ENCODE measurements around the gene ZFHX3.

The ZFHX3 gene

DNA sequence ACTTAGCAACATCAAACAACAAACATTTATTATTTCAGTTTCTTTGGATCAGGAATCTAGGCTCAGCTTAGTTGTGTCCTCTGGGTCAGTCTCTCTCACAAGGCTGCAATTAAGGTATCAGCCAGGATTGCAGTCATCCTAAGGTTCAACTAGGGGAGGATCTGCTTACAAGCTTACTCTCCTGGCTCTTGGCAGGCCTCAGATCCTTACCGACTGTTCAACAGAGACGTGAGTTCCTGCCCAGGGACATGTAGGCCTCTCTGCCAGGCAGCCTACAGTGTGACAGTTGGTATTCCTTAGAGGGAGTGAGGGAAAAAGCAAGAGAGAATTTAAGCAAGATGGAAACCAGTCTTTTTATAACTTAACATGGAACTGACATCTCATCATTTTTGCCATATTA lies 294.0 kb downstream of the ZFHX3 start:
- H3K4me1 ChIP-seq: no peaks in the 10 kb centered on the region

DNA sequence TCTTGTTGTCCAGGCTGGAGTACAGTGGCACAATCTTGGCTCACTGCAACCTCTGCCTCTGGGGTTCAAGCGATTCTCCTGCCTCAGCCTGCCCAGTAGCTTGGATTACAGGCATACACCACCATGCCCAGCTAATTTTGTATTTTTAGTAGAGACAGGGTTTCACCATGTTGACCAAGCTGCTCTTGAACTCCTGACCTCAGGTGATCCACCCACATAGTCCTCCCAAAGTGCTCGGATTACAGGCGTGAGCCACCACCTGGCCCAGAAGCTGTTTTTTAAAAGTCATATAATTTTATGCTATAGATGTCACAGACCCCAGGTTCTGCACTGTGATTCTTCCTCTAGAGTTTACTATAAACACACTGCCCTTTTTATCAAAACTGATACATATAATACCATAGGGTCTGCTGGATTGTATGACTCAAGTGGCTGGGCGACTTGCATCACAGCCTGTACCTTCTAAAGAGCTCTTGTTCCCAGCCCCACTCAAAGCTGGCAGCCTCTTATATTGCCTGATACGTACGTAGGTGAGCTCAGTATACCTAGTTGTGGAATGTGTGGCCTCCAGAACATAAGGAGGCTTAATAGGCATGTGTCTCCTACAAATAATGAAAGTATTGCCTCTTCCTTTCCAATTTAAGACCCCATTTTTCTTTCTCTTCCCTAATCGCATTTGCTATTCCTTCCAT lies 295.8 kb downstream of the ZFHX3 start:
- no peaks in the 10 kb centered on the region for H3K9me3 ChIP-seq
- in situ Hi-C loops (cut with MboI; ENCODE audit: low sequenced_read_pairs): no loop called here
- no peaks in the 10 kb centered on the region for H3K36me3 ChIP-seq (replicated peaks)
- DNase-seq (ENCODE audit: low spot score in 2 of 2): no peak
- H3K4me3 ChIP-seq: no peak overlapping the region
- no peaks in the 10 kb centered on the region for H3K27me3 ChIP-seq (ENCODE audit: low read depth)
- no peaks in the 10 kb centered on the region for H3K4me1 ChIP-seq

More for the DNA sequence above, 294.0 kb downstream of the ZFHX3 start:
- Histone ChIP-seq H3K36me3 (replicated peaks) (no peaks in the 10 kb centered on the region), H3K9me3 (peaks cover 6% of the 10 kb centered on the region), H3K27me3 (ENCODE audit: low read depth) (no peaks in the 10 kb centered on the region), H3K4me3 (no peak overlapping the region)
- in situ Hi-C loops (cut with MboI; ENCODE audit: low sequenced_read_pairs): no loop called here
- DNase-seq (ENCODE audit: low spot score in 2 of 2): no peak

DNA sequence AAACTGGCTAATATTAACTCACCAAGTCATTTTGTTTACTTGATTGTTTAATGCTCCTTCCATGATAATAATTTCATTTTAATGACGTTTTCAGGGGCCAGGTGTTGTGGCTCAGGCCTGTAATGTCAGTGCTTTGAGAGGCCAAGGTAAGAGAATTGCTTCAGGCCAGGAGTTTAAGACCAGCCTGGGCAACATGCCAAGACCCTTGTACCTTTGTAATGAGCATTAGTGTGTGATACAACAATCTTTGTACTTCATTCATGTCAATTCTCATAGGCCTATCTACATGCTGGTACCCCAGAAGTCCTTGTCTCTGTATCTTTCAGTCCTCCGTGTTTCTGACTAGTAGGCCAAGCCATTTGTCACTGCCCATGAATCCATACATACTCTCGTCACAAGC lies 296.9 kb downstream of the ZFHX3 start:
- H3K4me1 ChIP-seq: no peaks in the 10 kb centered on the region
- H3K4me3 ChIP-seq: no peak overlapping the region
- DNase-seq (ENCODE audit: low spot score in 2 of 2): peak in 1 of 2 experiments; percentile 32
- H3K9me3 ChIP-seq: no peaks in the 10 kb centered on the region
- no peaks in the 10 kb centered on the region for H3K27me3 ChIP-seq (ENCODE audit: low read depth)
- in situ Hi-C loops (cut with MboI; ENCODE audit: low sequenced_read_pairs): no loop called here
- no peaks in the 10 kb centered on the region for H3K36me3 ChIP-seq (replicated peaks)

DNA sequence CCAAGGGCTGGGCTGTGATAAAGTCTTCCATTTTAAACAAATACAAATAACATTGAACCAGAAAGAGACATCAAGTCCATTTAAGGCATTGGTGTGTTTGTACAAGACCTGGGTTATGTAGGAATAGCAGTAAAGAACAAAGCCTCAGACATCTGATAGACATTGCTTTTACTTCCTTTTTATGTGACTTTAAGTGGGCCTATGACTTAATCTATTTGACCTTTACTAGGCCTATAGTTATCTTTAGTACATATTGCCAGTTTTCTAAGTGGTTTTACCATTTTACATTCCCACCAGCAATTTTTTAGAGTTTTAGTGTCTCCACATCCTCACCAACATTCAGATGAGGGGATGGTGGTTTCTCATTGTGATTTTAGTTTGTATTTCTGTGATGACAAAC lies 298.8 kb downstream of the ZFHX3 start:
- Histone ChIP-seq H3K9me3 (no peaks in the 10 kb centered on the region), H3K27me3 (ENCODE audit: low read depth) (no peaks in the 10 kb centered on the region), H3K4me1 (peaks cover 4% of the 10 kb centered on the region; the same call in 1 of the 2 replicates), H3K4me3 (no peak overlapping the region), H3K36me3 (replicated peaks) (no peaks in the 10 kb centered on the region)
- in situ Hi-C loops (cut with MboI; ENCODE audit: low sequenced_read_pairs): no loop called here
- DNase-seq (ENCODE audit: low spot score in 2 of 2): no peak

DNA sequence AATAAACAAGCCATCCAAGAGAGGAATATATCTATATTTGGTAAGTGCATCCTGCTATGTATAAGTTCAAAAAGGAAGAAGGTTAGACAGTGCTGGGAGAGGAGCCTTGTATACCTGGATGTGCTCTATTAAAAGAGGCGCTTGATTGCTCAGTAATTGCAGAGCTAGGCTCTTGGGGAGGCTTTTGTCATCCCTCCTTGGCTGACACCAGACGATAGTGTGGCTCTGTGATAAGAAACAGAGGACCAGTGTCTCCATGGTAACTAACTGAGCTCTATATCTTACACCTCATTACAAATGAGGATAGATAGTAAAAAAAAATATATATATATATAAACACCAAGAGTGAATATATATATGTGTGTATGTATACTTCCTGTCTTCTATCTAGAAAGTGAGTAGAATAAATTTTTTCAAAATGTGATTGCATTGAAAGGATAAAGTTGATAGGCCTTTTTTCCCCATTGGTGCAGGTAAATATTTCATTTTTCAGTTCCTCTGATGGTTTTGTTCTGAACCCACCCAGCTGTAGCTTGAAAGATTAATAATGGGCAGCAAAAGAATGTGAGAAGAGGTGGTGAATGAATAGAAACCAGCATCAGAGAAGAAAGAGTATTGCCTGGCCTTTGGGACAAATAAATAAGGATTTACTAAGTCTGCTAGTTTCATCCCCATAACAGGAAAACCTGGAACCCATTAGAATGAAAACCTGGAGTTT lies 303.7 kb downstream of the ZFHX3 start:
- no peak for DNase-seq (ENCODE audit: low spot score in 2 of 2)
- Histone ChIP-seq H3K9me3 (no peaks in the 10 kb centered on the region), H3K36me3 (replicated peaks) (no peaks in the 10 kb centered on the region), H3K4me1 (peaks cover 30% of the 10 kb centered on the region), H3K4me3 (no peak overlapping the region), H3K27me3 (ENCODE audit: low read depth) (no peaks in the 10 kb centered on the region)
- in situ Hi-C loops (cut with MboI; ENCODE audit: low sequenced_read_pairs): no loop called here

DNA sequence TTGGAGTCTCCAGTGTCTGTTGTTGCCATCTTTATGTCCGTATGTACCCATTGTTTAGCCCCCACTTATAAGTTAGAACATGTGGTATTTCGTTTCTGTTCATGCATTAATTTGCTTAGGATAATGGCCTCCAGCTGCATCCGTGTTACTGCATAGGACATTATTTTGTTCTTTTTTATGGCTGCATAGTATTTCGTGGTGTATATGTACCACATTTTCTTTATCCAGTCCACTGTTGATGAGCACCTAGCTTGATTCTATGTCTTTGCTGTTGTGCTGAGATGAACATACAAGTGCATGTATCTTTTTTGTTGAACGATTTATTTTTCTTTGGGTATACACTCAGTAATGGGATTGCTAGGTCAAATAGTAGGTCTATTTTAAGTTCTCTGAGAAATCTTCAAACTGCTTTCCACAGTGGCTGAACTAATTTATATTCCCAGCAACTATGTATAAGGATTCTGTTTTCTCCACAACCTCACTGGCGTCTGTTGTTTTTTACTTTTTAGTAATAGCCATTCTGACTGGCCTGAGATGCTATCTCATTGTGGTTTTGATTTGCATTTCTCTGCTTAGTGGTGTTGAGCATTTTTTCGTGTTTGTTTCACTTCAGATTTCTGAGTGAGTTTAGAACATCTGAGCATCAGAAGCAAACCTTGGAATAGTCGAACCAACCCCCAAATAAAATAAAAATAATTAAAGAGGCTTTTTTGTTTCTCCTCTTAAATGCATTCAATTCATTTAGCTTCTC lies 304.7 kb downstream of the ZFHX3 start:
- Histone ChIP-seq H3K27me3 (ENCODE audit: low read depth) (no peaks in the 10 kb centered on the region), H3K36me3 (replicated peaks) (no peaks in the 10 kb centered on the region), H3K4me1 (peaks cover 39% of the 10 kb centered on the region), H3K9me3 (no peaks in the 10 kb centered on the region), H3K4me3 (no peak overlapping the region)
- DNase-seq (ENCODE audit: low spot score in 2 of 2): no peak
- in situ Hi-C loops (cut with MboI; ENCODE audit: low sequenced_read_pairs): no loop called here

DNA sequence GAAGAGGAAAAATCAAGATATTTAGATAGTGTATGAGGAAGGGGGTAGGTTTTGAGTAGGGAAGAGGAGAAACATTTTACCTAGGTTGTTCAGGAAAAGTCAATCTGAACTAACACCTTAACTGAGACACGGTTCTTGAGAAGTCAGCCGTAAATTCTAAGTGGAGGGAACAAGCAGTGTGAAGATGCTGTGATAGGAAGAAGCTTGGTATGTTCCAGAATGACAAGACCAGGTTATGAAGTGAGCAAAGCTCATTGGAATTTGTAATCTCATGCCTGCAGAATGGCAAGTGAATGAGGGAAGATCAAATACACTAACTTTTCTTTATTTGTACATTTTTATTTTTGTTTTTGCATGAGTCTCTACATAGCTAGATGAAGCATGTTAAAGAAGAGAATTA lies 307.6 kb downstream of the ZFHX3 start:
- Histone ChIP-seq H3K4me3 (no peak overlapping the region), H3K4me1 (peaks cover 41% of the 10 kb centered on the region), H3K27me3 (ENCODE audit: low read depth) (no peaks in the 10 kb centered on the region), H3K9me3 (no peaks in the 10 kb centered on the region), H3K36me3 (replicated peaks) (no peaks in the 10 kb centered on the region)
- in situ Hi-C loops (cut with MboI; ENCODE audit: low sequenced_read_pairs): no loop called here
- peak in 1 of 2 experiments; percentile 20 for DNase-seq (ENCODE audit: low spot score in 2 of 2)

DNA sequence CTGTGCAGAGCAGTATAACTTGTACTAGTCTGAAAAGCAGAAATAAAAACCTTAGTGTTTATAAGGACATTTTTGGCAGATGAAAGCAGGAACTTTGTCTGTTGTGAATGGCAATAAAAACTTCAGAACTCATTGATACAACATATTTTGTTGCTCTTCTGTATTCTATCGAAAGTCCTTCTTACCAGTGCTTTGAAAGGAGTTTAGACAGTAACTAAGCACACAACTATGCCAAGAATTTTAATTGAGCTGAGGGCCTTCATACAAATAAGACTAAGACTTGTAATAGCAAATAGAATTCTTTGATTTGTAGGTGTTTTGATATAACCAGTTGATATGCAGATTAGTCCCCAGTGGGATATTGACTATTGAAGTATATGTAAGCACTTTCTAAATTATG lies 308.4 kb downstream of the ZFHX3 start:
- no peak overlapping the region for H3K4me3 ChIP-seq
- no peaks in the 10 kb centered on the region for H3K27me3 ChIP-seq (ENCODE audit: low read depth)
- H3K36me3 ChIP-seq (replicated peaks): no peaks in the 10 kb centered on the region
- in situ Hi-C loops (cut with MboI; ENCODE audit: low sequenced_read_pairs): no loop called here
- peak in 1 of 2 experiments; percentile 92 for DNase-seq (ENCODE audit: low spot score in 2 of 2)
- no peaks in the 10 kb centered on the region for H3K9me3 ChIP-seq
- H3K4me1 ChIP-seq: peaks cover 42% of the 10 kb centered on the region

DNA sequence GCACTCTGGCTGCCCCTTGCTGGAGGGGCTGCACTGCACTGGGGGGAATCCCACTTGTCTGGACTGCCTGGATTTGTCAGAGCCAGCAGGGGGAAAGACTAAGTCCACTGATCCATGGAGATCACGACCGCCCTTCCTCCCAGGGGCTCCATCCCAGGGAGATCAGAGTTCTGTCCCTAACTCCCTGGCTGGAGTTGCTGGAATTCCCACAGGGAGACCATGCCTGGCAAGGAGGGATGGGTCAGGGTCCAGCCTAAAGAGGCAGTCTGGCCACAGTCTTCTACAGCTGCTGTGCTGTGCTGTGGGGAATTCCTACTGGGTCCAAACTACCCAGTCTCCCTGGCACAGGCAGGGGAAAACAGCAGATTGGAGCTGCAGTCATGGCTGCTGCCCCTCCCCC lies 311.9 kb downstream of the ZFHX3 start:
- no peaks in the 10 kb centered on the region for H3K27me3 ChIP-seq (ENCODE audit: low read depth)
- in situ Hi-C loops (cut with MboI; ENCODE audit: low sequenced_read_pairs): no loop called here

More for the DNA sequence above, 311.9 kb downstream of the ZFHX3 start:
- DNase-seq (ENCODE audit: low spot score in 2 of 2): no peak
- no peak overlapping the region for H3K4me3 ChIP-seq
- H3K9me3 ChIP-seq: peaks cover 7% of the 10 kb centered on the region; the same call in 1 of the 2 replicates
- H3K4me1 ChIP-seq: peaks cover 29% of the 10 kb centered on the region
- H3K36me3 ChIP-seq (replicated peaks): no peaks in the 10 kb centered on the region
